Measurements from ENCODE around the gene MAN1A2. TPM values are rescaled to one million over a fixed set of nuclear protein-coding genes. Genes with fewer than 3 reads are reported as not detected.

The MAN1A2 gene
- total and polyA plus RNA-seq, 9 of the 15 experiments (the other 6 are each of a cell fraction or from before 2014, with no cell fraction given) = 4.2 to 38.4 (median 18.7) TPM

- TF ChIP-seq HOMEZ (CRISPR knock-in tag; IDR thresholded peaks at IDR 0.05) (no peak), TEAD1 (CRISPR knock-in tag; IDR thresholded peaks at IDR 0.05) (peak; percentile 96 to 99), MGA (IDR thresholded peaks at IDR 0.05) (no peak), ASH1L (IDR thresholded peaks at IDR 0.05; ENCODE audit: borderline replicate concordance, low read depth, partially characterized antibody) (peak; percentile 12), HLTF (IDR thresholded peaks at IDR 0.05) (peak; percentile 82), RBM34 (IDR thresholded peaks at IDR 0.05; ENCODE audit: borderline replicate concordance, insufficient read depth, low read length) (no peak), ZC3H11A (IDR thresholded peaks at IDR 0.05; ENCODE audit: low read depth, low read length) (no peak), CC2D1A (IDR thresholded peaks at IDR 0.05) (peak; percentile 87), HOXB6 (CRISPR knock-in tag; IDR thresholded peaks at IDR 0.05; ENCODE audit: borderline replicate concordance) (0 out of 2 replicates have a peak, but pooled peaks have one; percentile 32), ZNF124 (CRISPR knock-in tag; IDR thresholded peaks at IDR 0.05) (no peak), CBX3 (IDR thresholded peaks at IDR 0.05; ENCODE audit: borderline replicate concordance in 1 of 2, low read length in 2 of 2) (0 out of 3 replicates have a peak, but pooled peaks of 1 of the 2 experiments have one; percentile 72), EZH2 (IDR thresholded peaks at IDR 0.05; ENCODE audit: borderline replicate concordance, low read depth, low read length) (no peak)
Observed at GRCh38 chr1:117534995-117535467, 167.8 kb downstream of the MAN1A2 start (continued).

Measured in K562 (cell line).